PC-9 (cell line): ENCODE data around the gene MBD5.

Experiments used
- EZH2 ChIP-seq: fragments of 200-600 bp; sonication (generic); IDR thresholded peaks from 2 replicates; pipeline ENCODE4 v1.8.0; 2017; ENCODE audit warnings: antibody characterized with exemption, low read depth
- TF ChIP-seq, protein P1 (sequence below): fragments of 200-600 bp; sonication (generic); conservative IDR thresholded peaks from 2 replicates; pipeline ENCODE4 v1.6.1; 2017; ENCODE audit warnings: mixed run types, antibody characterized with exemption, mild to moderate bottlenecking, moderate library complexity

- TF ChIP-seq, protein P1, sequence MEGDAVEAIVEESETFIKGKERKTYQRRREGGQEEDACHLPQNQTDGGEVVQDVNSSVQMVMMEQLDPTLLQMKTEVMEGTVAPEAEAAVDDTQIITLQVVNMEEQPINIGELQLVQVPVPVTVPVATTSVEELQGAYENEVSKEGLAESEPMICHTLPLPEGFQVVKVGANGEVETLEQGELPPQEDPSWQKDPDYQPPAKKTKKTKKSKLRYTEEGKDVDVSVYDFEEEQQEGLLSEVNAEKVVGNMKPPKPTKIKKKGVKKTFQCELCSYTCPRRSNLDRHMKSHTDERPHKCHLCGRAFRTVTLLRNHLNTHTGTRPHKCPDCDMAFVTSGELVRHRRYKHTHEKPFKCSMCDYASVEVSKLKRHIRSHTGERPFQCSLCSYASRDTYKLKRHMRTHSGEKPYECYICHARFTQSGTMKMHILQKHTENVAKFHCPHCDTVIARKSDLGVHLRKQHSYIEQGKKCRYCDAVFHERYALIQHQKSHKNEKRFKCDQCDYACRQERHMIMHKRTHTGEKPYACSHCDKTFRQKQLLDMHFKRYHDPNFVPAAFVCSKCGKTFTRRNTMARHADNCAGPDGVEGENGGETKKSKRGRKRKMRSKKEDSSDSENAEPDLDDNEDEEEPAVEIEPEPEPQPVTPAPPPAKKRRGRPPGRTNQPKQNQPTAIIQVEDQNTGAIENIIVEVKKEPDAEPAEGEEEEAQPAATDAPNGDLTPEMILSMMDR, result no peak
- TF ChIP-seq EZH2, result no peak
Observed at GRCh38 chr2:148515976-148516375, 495.1 kb downstream of the MBD5 start.
